Measurements from ENCODE around the gene NCOA3. TPM values are rescaled to one million over a fixed set of nuclear protein-coding genes. Genes with fewer than 3 reads are reported as not detected.
A peak's percentile ranks its signal among the peaks of the same experiment; 100 is the strongest.
"Not testable (repeated sequence)": the region's sequence is repeated elsewhere in the genome, so short reads cannot be mapped to it uniquely, and the experiment has no call there.

The NCOA3 gene
- total RNA-seq, 1 donor from 2014 or later = 45.9 TPM

DNA sequence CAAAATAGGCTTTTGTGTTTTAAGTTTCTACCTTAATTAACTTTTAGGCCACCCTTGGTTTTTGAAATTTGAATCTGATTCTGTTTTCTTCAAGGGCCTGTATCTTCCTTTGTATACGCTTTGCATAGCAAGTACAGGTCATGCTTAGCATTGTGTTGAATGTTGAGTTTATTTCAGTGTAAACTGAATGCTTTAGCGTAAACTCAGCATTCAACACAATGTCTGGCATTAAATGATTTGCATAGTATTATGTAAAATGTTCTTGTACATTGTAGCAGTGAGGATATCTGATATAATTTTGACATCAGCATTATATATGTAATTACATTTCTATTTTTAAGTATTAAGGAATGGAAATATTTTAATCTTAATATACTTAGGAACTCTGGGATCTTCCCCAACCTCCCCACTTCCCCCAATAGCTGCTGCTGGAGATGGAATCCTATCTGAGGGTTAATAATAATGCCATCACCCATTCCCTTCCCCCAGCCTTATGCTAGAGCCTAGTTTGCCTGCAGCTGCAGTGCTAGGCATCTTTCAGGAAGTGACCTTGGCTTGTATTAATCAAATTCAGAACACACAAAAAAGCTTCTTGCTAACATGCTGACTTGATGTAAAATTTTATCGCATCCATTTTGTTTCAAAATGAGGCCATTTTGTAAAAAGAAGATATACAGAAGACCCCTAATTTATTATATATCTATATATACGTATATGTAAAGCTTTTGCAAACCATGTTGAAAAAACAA lies 73.1 kb downstream of the NCOA3 start:
- DNase-seq (ENCODE audit: low spot score in 2 of 2, unreplicated experiment in 2 of 2) = no peak
- Mint-ChIP-seq H3K27ac (peak overlapping the region; percentile 88), H3K9me3 (peaks cover 14% of the 10 kb centered on the region), H3K36me3 (peaks cover 26% of the 10 kb centered on the region), H3K4me1 (peaks cover 61% of the 10 kb centered on the region), H3K4me3 (no peak overlapping the region), H3K27me3 (ENCODE audit: low read depth) (no peaks in the 10 kb centered on the region)
- TF ChIP-seq, protein P1, sequence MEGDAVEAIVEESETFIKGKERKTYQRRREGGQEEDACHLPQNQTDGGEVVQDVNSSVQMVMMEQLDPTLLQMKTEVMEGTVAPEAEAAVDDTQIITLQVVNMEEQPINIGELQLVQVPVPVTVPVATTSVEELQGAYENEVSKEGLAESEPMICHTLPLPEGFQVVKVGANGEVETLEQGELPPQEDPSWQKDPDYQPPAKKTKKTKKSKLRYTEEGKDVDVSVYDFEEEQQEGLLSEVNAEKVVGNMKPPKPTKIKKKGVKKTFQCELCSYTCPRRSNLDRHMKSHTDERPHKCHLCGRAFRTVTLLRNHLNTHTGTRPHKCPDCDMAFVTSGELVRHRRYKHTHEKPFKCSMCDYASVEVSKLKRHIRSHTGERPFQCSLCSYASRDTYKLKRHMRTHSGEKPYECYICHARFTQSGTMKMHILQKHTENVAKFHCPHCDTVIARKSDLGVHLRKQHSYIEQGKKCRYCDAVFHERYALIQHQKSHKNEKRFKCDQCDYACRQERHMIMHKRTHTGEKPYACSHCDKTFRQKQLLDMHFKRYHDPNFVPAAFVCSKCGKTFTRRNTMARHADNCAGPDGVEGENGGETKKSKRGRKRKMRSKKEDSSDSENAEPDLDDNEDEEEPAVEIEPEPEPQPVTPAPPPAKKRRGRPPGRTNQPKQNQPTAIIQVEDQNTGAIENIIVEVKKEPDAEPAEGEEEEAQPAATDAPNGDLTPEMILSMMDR (IDR thresholded peaks at IDR 0.05; ENCODE audit: unreplicated experiment) = no peak

DNA sequence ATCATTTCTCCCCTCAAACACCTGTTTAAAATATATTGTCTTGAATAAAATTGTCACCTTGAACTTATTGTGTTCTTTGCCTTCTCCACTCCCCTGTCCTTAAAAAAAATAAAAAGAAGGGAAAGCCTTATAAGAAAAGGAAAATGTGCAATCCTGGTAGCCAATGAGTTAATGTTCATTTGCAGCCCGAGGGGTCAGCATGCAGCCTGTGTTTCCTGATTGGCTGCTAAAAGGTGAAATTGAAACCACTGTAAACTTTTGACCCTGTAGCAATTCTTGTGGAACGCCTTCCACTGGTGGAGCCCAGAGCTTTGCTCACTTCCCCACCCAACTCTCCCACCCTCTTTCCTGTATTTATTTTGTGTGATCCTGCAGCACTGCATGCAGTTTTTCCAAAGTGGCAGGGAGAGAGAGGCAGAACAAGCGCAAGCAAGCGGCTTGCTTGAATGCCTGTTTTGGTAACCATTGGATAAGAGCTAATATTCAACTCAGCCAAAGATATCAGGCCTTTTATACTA lies 74.9 kb downstream of the NCOA3 start:
- Mint-ChIP-seq H3K4me3 (peak overlapping the region; percentile 39), H3K4me1 (peaks cover 74% of the 10 kb centered on the region), H3K27ac (peak overlapping the region; percentile 96), H3K9me3 (peaks cover 9% of the 10 kb centered on the region), H3K27me3 (ENCODE audit: low read depth) (no peaks in the 10 kb centered on the region), H3K36me3 (peaks cover 12% of the 10 kb centered on the region)
- TF ChIP-seq, protein P1 (IDR thresholded peaks at IDR 0.05; ENCODE audit: unreplicated experiment) = no peak
- DNase-seq (ENCODE audit: low spot score in 2 of 2, unreplicated experiment in 2 of 2) = peak; percentile 27 to 51

DNA sequence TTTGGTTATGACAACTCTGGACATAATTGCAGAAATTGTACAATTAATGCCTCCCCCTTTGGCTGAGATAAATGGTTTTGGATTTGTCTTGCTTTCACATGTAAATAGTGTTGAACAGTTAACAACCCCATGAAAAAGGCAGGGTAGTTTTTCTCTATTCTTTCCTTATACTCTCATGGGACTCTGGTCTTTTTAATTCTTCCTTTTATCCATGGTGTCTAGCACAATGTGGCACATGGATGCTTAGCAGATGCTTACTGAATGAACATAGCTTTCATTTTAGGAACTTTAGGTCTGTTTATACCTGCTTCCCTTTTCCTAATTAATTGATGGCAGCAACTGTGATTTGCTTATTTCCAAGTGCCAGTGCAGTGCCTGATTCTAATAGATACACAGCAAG lies 75.6 kb downstream of the NCOA3 start:
- Mint-ChIP-seq H3K27ac (peak overlapping the region; percentile 96), H3K27me3 (ENCODE audit: low read depth) (no peaks in the 10 kb centered on the region), H3K4me3 (peak overlapping the region; percentile 39), H3K4me1 (peaks cover 78% of the 10 kb centered on the region), H3K36me3 (peaks cover 5% of the 10 kb centered on the region), H3K9me3 (peaks cover 4% of the 10 kb centered on the region)
- DNase-seq (ENCODE audit: low spot score in 2 of 2, unreplicated experiment in 2 of 2) = no peak
- TF ChIP-seq, protein P1 (IDR thresholded peaks at IDR 0.05; ENCODE audit: unreplicated experiment) = no peak

DNA sequence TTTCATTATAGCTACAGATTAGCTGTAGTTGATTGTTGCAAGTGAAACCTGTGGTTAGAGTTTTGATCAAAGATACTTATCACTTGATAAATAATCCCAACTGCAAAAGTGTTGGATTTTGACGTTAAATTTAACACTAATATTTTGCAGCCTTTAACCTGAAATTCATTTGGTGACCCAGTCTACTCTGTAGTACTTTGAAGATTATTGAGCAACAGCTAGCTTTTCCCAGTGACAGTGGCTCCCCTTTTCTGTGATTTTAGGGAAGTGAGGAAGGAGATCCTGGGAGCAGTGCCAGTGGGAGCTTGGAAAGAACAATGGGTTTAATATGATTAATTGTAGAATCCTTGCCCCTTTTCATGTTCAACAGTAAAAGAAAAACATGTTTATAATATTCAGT lies 76.9 kb downstream of the NCOA3 start:
- Mint-ChIP-seq H3K27me3 (ENCODE audit: low read depth) (no peaks in the 10 kb centered on the region), H3K36me3 (no peaks in the 10 kb centered on the region), H3K27ac (peak overlapping the region; percentile 96), H3K9me3 (no peaks in the 10 kb centered on the region), H3K4me3 (no peak overlapping the region), H3K4me1 (peaks cover 73% of the 10 kb centered on the region)
- no peak for DNase-seq (ENCODE audit: low spot score in 2 of 2, unreplicated experiment in 2 of 2)
- TF ChIP-seq, protein P1 (IDR thresholded peaks at IDR 0.05; ENCODE audit: unreplicated experiment) = no peak

DNA sequence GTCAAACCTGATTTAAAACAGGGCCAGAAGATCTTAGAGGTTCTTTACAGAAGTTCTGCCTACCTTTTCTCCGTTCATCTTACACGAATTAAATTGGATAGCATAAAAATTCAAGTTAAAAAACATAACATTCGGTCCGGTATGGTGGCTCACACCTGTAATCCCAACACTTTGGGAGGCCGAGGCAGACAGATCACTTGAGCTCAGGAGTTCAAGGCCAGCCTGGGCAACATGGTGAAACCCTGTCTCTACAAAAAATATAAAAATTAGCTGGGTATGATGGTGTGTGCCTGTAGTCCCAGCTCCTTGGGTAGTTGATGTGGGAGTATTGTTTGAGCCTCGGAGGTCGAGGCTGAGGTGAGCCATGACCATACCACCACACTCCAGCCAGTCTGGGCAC lies 79.0 kb downstream of the NCOA3 start:
- DNase-seq (ENCODE audit: low spot score in 2 of 2, unreplicated experiment in 2 of 2); H3K36me3 Mint-ChIP-seq; H3K27me3 Mint-ChIP-seq (ENCODE audit: low read depth); H3K4me3 Mint-ChIP-seq; H3K9me3 Mint-ChIP-seq: not testable (repeated sequence)
- Mint-ChIP-seq H3K4me1 (peaks cover 56% of the 10 kb centered on the region), H3K27ac (peak overlapping the region; percentile 58)

DNA sequence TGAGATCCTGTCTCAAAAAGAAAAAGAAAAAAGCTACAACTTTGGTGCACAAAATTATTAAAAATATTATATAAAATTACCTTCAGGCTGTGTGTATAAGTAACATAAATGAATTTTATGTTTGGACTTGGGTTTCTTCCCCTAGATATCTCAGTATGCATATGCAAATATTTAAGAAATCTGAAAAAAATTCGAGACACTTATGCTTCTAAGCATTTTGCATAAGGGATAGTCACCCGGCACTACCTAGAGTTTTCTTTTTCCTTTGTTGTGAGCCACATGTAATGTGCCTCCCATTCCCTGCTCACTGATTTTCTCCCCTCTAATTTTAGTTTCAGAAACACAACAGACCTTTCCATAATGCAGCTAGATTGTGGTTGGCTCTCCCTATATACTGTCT lies 79.4 kb downstream of the NCOA3 start:
- TF ChIP-seq, protein P1 (IDR thresholded peaks at IDR 0.05; ENCODE audit: unreplicated experiment) = no peak
- Mint-ChIP-seq H3K27ac (peak overlapping the region; percentile 58), H3K9me3 (no peaks in the 10 kb centered on the region), H3K4me1 (peaks cover 52% of the 10 kb centered on the region), H3K36me3 (peaks cover 7% of the 10 kb centered on the region), H3K27me3 (ENCODE audit: low read depth) (no peaks in the 10 kb centered on the region), H3K4me3 (no peak overlapping the region)
- no peak for DNase-seq (ENCODE audit: low spot score in 2 of 2, unreplicated experiment in 2 of 2)
